Measurements from ENCODE around the gene ZNF93.
"Not testable (repeated sequence)": the region's sequence is repeated elsewhere in the genome, so short reads cannot be mapped to it uniquely, and the experiment has no call there.

Gene ZNF93

GRCh38 chr19:19900729-19901444, at the start of gene ZNF93:
TSS of gene ZNF93 (plus strand) at chr19:19900946. CDS start at chr19:19901089, 143 bp downstream.
- DNase-seq (ENCODE audit: extremely low spot score) = peak; percentile 91
- TF ChIP-seq, protein P1, sequence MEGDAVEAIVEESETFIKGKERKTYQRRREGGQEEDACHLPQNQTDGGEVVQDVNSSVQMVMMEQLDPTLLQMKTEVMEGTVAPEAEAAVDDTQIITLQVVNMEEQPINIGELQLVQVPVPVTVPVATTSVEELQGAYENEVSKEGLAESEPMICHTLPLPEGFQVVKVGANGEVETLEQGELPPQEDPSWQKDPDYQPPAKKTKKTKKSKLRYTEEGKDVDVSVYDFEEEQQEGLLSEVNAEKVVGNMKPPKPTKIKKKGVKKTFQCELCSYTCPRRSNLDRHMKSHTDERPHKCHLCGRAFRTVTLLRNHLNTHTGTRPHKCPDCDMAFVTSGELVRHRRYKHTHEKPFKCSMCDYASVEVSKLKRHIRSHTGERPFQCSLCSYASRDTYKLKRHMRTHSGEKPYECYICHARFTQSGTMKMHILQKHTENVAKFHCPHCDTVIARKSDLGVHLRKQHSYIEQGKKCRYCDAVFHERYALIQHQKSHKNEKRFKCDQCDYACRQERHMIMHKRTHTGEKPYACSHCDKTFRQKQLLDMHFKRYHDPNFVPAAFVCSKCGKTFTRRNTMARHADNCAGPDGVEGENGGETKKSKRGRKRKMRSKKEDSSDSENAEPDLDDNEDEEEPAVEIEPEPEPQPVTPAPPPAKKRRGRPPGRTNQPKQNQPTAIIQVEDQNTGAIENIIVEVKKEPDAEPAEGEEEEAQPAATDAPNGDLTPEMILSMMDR (IDR thresholded peaks at IDR 0.05; ENCODE audit: control extremely low read depth, extremely low read depth, low read depth, missing control alignments) = no peak
- POLR2A ChIA-PET = interaction anchor here (0.5 to 1.9 kb wide), 5 partner anchors 35 to 239 kb away, joined by 3 to 9 read pairs (median 7); partner anchors contain the start of genes ZNF253 and ZNF506
- CTCF ChIA-PET = interaction anchor here (0.6 to 1.5 kb wide), 5 partner anchors 11 to 1116 kb away, joined by 3 to 5 read pairs (median 3); partner anchors contain the start of gene ATP13A1

DNA sequence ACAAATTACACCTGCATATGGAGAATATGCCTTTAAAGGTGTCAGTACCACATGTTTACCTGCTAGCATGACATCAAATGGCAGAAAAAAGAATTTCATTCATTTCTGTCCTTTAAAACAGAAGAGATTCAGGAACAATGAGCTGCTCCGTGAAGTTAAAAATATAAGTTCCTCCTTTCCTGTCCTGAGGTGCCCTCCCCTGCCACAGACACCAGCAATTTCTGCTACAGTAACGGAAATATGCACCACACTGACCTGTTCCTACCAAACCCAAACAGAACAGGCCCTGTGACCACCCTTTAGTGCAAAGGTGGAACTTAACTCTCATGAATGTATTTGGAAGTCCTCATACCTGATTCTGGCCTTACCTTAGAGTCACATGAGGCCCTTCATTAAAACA, 49.0 kb upstream of the ZNF93 start:
- CTCF ChIA-PET; DNase-seq (ENCODE audit: extremely low spot score): not testable (repeated sequence)

GRCh38 chr19:19858751-19859150, 42.0 kb upstream of the ZNF93 start:
- TF ChIP-seq, protein P1 (IDR thresholded peaks at IDR 0.05; ENCODE audit: control extremely low read depth, extremely low read depth, low read depth, missing control alignments) = no peak
- ChIA-PET POLR2A (no interaction called here), CTCF (no interaction called here)
- DNase-seq (ENCODE audit: extremely low spot score) = no peak

More for the DNA sequence above, 49.0 kb upstream of the ZNF93 start:
- POLR2A ChIA-PET = interaction anchor here (1.2 kb wide), 1 partner anchor 14 kb away, joined by 3 read pairs; the partner anchor contains the start of gene ZNF253

- ChIA-PET POLR2A (no interaction called here), CTCF (interaction anchor here (0.7 to 2.1 kb wide), 2 partner anchors 11 to 85 kb away, joined by 3 to 7 read pairs; no protein-coding TSS in a partner anchor)
- peak; percentile 8 for DNase-seq (ENCODE audit: extremely low spot score)
- TF ChIP-seq, protein P1 (IDR thresholded peaks at IDR 0.05; ENCODE audit: control extremely low read depth, extremely low read depth, low read depth, missing control alignments) = no peak
Measured at GRCh38 chr19:19860756-19861390, 39.9 kb upstream of the ZNF93 start.

GRCh38 chr19:19865750-19866610, 34.8 kb upstream of the ZNF93 start, which contains the start of gene ZNF253:
TSS of gene ZNF253 (plus strand) at chr19:19865882. CDS start at chr19:19865997, 115 bp downstream.
- DNase-seq (ENCODE audit: extremely low spot score) = peak; percentile 92
- POLR2A ChIA-PET = interaction anchor here (0.5 to 1.4 kb wide), 13 partner anchors 11 to 1442 kb away, joined by 3 to 9 read pairs (median 3); partner anchors contain the start of genes ATP13A1, SLC25A42, ZNF737 and ZNF93
- TF ChIP-seq, protein P1 (IDR thresholded peaks at IDR 0.05; ENCODE audit: control extremely low read depth, extremely low read depth, low read depth, missing control alignments) = no peak
- CTCF ChIA-PET = interaction anchor here (1.4 kb wide), 1 partner anchor 12 kb away, joined by 3 read pairs; no protein-coding TSS in a partner anchor

GRCh38 chr19:19866611-19867248, 34.0 kb upstream of the ZNF93 start:
- TF ChIP-seq, protein P1 (IDR thresholded peaks at IDR 0.05; ENCODE audit: control extremely low read depth, extremely low read depth, low read depth, missing control alignments) = no peak
- ChIA-PET POLR2A (interaction anchor here (0.6 to 1.3 kb wide), 5 partner anchors 34 to 1441 kb away, joined by 3 to 9 read pairs (median 4); partner anchors contain the start of genes ZNF737 and ZNF93), CTCF (interaction anchor here (1.4 kb wide), 1 partner anchor 13 kb away, joined by 3 read pairs; no protein-coding TSS in a partner anchor)
- DNase-seq (ENCODE audit: extremely low spot score) = peak; percentile 58

- CTCF ChIA-PET = interaction anchor here (0.6 to 2.5 kb wide), 3 partner anchors 9 to 108 kb away, joined by 3 to 7 read pairs (median 3); no protein-coding TSS in a partner anchor
- POLR2A ChIA-PET; DNase-seq (ENCODE audit: extremely low spot score): not testable (repeated sequence)
Measured at GRCh38 chr19:19870086-19870485, 30.7 kb upstream of the ZNF93 start.
